Stimulated activated CD4-positive, alpha-beta T cell treated with anti-CD3 and anti-CD28 coated beads, Interleukin-1b, Interleukin-23, amount 100 ng/mL, for 48 hours (primary cell): ENCODE data around the gene KRTAP4-8.
"Not testable (repeated sequence)": the region's sequence is repeated elsewhere in the genome, so short reads cannot be mapped to it uniquely, and the experiment has no call there.

Experiments
- DNase-seq: peaks from one replicate; pipeline ENCODE4 v3.0.0-alpha.2; 2020

Gene KRTAP4-8

GRCh38 chr17:41107941-41108450 is 10.1 kb upstream of the KRTAP4-8 start:
- no peak for DNase-seq

DNA sequence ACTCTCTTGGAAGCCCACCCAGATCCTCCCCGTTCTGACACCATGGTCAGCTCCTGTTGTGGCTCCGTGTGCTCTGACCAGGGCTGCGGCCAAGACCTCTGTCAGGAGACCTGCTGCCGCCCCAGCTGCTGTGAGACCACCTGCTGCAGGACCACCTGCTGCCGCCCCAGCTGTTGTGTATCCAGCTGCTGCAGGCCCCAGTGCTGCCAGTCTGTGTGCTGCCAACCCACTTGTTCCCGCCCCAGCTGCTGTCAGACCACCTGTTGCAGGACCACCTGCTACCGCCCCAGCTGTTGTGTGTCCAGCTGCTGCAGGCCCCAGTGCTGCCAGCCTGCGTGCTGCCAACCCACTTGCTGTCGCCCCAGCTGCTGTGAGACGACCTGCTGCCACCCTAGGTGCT is 7.4 kb upstream of the KRTAP4-8 start, which contains the start of gene KRTAP4-9:
Gene KRTAP4-9, plus strand, starts transcription at position 43 of the 400 bp plus-strand sequence. Its CDS starts 0 bp downstream, at position 43.
- not testable (repeated sequence) for DNase-seq

GRCh38 chr17:41104386-41105038 is 6.6 kb upstream of the KRTAP4-8 start:
- DNase-seq: not testable (repeated sequence)

- DNase-seq: no peak
Measured at GRCh38 chr17:41103896-41104295, 6.0 kb upstream of the KRTAP4-8 start.

GRCh38 chr17:41101586-41102259 is 3.8 kb upstream of the KRTAP4-8 start, which contains the start of gene KRTAP4-16:
KRTAP4-16 (minus strand) TSS chr17:41102209; CDS start chr17:41102209, 0 bp downstream.
- DNase-seq: no peak

GRCh38 chr17:41099682-41100480 is 1.9 kb upstream of the KRTAP4-8 start:
- not testable (repeated sequence) for DNase-seq

DNA sequence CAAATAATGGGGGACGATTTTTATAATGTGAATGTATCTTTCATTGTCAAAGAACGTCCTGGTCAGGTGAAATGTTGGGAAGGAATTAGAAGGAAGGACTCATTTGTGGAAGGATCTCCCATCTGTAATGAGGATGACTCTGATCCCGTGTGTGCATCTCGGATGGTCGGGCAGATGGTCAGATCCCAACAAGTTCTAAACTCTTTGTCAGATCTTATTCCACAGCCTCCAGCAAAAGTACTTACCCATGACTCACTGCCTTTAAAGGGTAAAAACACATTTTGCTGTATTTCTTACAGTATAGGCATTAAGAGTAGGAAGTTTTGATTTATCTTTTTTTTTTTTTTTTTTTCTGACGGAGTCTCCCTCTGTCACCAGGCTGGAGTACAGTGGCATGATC is 539 bp upstream of the KRTAP4-8 start:
- no peak for DNase-seq

DNA sequence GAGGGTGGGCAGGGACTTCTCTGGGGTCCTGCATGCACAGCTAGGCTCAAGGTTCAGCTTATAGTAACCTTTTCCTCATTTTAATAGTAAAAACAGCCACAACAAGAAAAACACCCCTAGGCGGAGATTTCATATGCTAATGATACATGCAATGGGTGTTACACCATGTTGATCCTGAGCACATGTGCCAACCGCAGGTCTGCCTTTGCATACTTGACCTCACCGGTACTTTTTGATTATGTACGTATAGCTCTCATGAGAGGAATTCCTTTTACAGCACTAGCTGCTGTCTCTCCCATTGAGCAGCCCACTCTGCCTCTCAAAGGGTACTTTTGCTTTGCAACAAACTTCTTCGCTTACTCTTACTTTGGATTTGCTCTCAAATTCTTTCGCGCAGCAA is 1.9 kb downstream of the KRTAP4-8 start:
- no peak for DNase-seq

DNA sequence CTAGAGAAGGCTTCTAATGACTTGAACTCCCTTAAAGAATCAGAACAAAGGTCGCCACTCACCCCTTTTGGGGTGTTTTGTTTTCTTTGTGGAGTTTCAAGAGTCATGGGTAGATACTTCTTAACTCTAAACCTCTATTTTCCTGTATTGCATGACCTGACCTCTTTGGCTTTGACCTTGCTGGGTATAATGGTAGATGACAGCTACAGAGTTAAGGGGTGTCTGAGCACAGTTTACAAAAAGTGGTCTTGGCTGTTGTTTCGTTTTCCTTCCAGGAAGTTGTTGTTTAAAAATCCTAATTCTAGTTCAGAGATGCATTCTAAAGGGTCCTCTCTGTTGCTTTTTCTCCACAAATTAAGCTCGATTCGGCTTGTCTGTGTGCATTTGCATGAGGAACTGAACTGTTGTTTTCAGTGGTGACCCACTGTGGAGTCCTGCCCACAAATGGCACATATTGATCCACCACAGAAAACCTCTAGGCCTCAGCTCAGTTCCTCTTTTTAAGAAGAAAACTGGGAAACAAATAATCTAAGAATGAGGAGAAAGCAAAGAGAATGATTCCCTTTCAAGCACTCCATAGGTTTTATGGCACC is 9.1 kb downstream of the KRTAP4-8 start:
- DNase-seq: not testable (repeated sequence)

- DNase-seq: not testable (repeated sequence)
Measured at GRCh38 chr17:41084100-41084856, 13.7 kb downstream of the KRTAP4-8 start, which contains the start of gene KRTAP4-7. KRTAP4-7 (plus strand) TSS chr17:41084150; CDS start chr17:41084207, 57 bp downstream.

DNA sequence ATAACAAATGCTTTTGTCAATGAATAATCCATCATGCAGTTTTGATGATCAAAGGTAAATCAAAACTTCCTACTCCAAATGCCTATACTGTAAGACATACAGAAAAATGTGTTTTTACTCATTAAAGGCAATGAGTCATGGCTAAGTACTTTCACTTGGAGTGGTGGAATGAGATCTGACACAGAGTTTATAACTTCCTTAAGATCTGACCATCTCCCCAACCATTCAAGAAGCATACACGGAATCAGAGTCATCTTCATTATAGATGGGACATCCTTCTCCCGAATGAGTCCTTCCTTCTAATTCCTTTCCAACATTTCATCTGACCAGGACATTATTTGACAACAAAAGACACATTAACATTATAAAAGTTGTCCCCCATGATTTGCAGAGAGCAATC is 14.5 kb downstream of the KRTAP4-8 start:
- not testable (repeated sequence) for DNase-seq

DNA sequence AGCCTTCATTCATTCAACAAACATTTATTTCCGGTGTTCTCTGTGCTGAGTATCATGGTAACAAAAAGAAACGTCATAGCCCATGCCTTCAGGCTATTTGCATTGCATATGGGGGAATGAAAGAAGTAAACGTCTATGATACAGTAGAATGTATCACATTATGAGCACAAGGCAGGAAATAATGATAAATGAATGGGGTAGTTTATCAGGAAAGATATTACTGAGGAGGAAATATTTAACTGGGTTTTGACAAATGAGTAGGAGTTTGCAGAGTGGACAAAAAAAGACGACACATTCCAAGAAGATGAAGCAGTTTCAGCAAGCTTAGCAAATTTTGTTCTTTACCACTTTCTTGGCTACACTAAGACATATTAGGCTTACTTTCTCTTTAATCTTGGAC is 15.3 kb downstream of the KRTAP4-8 start:
- no peak for DNase-seq

GRCh38 chr17:41076788-41077187 is 21.2 kb downstream of the KRTAP4-8 start:
- DNase-seq: no peak

DNA sequence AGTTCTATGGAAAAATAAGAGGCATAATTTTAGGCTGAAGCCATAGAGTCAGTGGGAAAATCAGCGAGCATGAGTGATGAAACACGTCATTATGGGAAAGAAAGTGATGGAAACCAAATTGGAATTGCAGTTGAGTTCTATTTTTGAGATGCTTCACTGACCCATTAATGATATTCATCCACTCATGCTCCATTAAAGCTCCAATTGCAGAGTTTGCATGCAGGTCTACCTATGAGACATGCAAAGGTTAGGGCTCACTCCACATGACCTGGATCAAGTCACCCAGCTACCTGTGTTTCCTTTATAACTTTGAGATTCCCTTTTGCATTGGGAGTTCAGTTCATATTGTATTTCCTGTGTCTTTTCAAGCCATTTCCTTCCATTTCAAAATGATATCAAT is 24.3 kb downstream of the KRTAP4-8 start:
- DNase-seq: no peak

DNA sequence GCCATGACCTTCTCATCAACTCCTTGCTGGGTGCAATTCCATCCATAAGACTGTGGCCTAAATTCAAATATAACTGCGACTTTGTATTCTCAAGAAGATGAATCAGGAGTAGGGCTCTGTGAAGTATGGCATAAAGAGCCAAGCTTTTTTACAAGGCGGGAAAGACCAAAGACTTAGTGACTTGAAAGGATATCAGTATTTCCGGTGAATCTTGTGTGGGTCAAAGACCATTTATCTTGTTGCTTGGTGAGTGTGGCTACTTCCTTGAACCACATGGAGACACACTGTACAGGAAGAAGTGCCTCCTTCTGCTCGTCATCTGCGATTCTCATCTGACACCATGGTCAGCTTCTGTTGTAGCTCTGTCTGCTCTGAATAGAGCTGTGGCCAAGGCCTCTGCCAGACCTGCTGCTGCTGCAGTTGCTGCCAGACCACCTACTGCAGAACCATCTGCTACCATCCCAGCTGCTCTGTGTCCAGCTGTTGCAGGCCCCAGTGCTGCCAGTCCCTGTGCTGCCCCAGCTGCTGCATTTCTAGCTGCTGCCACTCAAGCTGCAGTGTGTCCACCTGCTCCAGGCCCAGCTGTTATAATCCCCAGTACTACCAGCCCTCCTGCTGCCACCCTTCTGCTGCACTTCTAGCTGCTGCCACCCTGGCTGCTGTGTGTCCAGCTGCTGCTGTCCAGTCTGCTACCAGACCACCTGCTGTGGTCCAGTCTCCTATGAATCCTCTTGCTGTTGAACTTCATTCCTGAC is 26.2 kb downstream of the KRTAP4-8 start:
- DNase-seq: no peak

DNA sequence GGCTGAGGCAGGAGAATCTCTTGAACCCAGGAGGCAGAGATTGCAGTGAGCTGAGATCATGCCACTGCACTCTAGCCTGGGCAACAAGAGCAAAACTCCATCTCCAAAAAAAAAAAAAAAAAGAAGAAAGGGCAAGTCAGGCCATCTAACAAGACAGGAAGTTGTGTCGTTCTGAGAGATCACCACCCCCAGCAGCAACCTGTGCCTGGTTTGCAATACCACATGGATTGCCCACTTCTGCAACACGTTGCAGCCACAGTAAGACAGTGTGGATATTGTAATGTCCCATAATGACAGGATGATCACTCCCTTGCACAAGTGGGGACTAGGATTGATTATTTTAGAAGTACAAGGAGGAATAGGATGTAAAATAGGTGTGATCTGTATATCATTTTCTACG is 28.9 kb downstream of the KRTAP4-8 start:
- no peak for DNase-seq

DNA sequence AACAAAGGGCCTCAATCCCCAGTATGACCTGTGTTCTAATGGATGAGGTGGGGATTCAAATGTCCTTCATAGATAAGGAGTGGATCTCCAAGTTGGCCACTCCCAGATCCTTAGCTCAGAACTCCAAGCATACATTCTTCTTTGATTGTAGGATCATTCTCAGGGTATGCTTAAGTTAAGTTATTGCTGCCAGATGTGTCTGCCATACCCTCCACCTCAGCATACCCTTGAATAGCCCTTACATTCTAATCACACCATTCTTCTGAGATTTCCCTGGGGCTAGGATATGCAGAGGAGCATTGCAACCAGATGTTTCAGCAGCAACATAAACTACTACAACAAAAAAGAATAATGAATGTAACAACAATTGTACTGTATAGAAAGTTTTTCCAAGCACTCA is 30.7 kb downstream of the KRTAP4-8 start:
- no peak for DNase-seq

GRCh38 chr17:41065829-41066624 is 31.9 kb downstream of the KRTAP4-8 start, which contains the start of gene KRTAP2-4:
KRTAP2-4 (minus strand) TSS chr17:41065879; CDS start chr17:41065845, 34 bp downstream.
- no peak for DNase-seq

- DNase-seq: not testable (repeated sequence)
Measured at GRCh38 chr17:41065016-41065689, 32.8 kb downstream of the KRTAP4-8 start.

DNA sequence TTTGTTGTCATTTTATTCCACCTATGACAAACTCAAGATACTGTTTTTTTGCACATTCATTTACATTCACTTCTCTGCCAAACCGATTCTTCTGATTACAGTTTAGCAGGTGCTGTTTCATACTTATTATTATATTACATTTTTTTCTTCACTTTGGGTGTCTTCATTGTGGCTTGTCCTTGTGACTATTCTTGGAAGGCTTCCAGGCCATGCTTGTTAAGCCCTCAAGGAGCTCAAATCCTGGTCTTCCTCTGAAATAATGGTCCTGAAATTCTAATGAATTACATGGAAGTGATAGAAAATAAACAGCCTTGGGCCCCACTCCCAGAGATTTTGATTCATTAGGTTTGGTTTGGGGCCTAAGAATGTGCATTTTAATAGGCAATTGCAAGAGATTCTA is 33.6 kb downstream of the KRTAP4-8 start:
- DNase-seq: no peak
